Subcutaneous abdominal adipose tissue (tissue), 5 donors: ENCODE data around the gene UBE2E2.

Experiments
- H3K27ac ChIP-seq: one replicate; pipeline ENCODE4 v1.7.0; 2013; ENCODE audit warnings: low read depth, mild to moderate bottlenecking, inconsistent platforms, low read length, moderate library complexity
- H3K27me3 ChIP-seq, 5 donors: one replicate each; pipeline ENCODE4 v1.7.0; 2013; ENCODE audit warnings: low read length in 5 of 5, inconsistent platforms in 1 of 5; ENCODE audit not compliant: control insufficient read depth in 5 of 5, insufficient read depth in 4 of 5
- H3K36me3 ChIP-seq, 5 donors: one replicate each; pipeline ENCODE4 v1.7.0; 2013; ENCODE audit warnings: low read length in 5 of 5; ENCODE audit not compliant: control insufficient read depth in 5 of 5, insufficient read depth in 5 of 5
- H3K4me1 ChIP-seq, 5 donors: one replicate each; pipeline ENCODE4 v1.7.0; 2013; ENCODE audit warnings: low read length in 5 of 5, mild to moderate bottlenecking in 3 of 5, moderate library complexity in 1 of 5; ENCODE audit not compliant: control insufficient read depth in 5 of 5, insufficient read depth in 5 of 5
- H3K4me3 ChIP-seq, 5 donors: one replicate each; pipeline ENCODE4 v1.7.0; 2013; ENCODE audit warnings: low read length in 5 of 5, low read depth in 1 of 5
- H3K9ac ChIP-seq, 5 donors: one replicate each; pipeline ENCODE4 v1.7.0; 2013; ENCODE audit warnings: low read length in 5 of 5, mild to moderate bottlenecking in 4 of 5, moderate library complexity in 3 of 5
- H3K9me3 ChIP-seq, 5 donors: one replicate each; pipeline ENCODE4 v1.7.0; 2013; ENCODE audit warnings: low read length in 5 of 5; ENCODE audit not compliant: control insufficient read depth in 5 of 5
- donor health status: healthy.
- donor health status: healthy.
- donor health status: healthy.
- donor health status: healthy.
- donor health status: healthy.

UBE2E2 gene

DNA sequence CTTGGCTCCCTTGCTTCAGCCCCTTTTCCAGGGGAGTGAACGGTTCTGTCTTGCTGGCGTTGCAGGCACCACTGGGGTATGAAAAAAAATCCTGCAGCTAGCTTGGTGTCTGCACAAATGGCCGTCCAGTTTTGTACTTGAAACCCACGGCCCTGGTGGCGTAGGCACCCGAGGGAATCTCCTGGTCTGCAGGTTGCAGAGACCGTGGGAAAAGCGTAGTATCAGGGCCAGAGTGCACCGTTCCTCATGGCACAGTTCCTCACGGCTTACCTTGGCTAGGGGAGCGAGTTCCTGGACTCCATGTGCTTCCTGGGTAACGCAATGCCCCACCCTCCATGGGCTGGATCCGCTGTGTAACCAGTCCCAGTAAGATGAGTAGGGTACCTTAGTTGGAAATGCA is 214.9 kb downstream of the UBE2E2 start:
- no peaks in the 10 kb centered on the region for H3K9me3 ChIP-seq
- H3K27ac ChIP-seq, result no peak overlapping the region
- H3K27me3 ChIP-seq, result no peaks in the 10 kb centered on the region
- H3K9ac ChIP-seq, result no peak overlapping the region
- no peaks in the 10 kb centered on the region for H3K36me3 ChIP-seq
- H3K4me1 ChIP-seq, result no peaks in the 10 kb centered on the region
- no peak overlapping the region for H3K4me3 ChIP-seq

DNA sequence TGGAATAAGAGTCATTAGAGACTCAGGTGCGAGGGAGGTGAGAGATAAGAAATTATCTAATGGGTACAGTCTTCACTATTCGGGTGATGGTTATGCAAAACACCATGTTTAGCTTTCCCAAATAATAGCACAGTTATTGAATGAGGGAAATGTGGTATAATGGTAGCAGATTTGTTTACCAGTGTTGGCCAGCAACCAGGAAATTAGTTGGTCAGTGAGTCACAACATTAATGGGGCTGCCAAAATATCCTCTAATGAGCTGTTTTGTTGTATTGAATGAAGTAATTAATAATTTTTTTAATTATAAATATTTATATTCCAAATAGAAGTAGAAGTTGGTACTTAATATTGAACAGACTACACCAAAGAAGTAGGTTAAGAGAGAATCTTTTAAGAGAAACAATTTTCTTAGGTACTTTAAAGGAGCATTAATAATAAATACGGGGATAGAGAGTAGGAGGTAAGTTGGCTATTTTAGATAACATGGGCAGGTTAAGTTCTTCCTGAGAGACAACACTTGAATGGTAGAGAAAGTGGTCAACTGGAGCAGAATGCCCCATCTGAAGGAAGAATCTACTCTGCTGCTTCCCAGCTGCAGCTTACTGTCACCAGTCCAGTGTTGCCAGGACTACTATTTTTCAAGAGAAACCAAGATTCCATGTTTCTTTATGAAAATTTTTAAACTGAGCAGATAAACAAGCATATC is 218.8 kb downstream of the UBE2E2 start:
- no peak overlapping the region for H3K27ac ChIP-seq
- H3K36me3 ChIP-seq, result no peaks in the 10 kb centered on the region
- peaks cover 0 to 5% (median 0%) of the 10 kb centered on the region in 5 donors for H3K4me1 ChIP-seq
- H3K4me3 ChIP-seq, result no peak overlapping the region
- H3K9me3 ChIP-seq, result no peaks in the 10 kb centered on the region
- H3K9ac ChIP-seq, result no peak overlapping the region
- no peaks in the 10 kb centered on the region for H3K27me3 ChIP-seq

DNA sequence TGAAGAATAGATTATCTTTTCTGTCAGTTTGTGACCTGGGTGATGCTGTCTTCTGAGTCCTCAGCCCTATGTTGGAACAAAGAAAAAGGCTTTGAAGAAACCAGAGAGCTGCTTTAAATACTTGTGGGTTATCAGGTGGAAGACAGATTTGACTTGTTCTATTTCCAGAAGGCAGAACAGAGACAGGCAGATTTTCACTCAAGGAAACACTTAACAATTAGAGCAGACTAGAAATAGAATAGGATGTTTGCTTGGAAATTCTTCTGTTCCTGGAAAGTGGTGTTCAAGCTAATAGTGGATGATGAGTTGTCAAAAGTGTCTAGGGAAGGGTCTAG is 219.4 kb downstream of the UBE2E2 start:
- H3K9ac ChIP-seq, result no peak overlapping the region
- no peak overlapping the region for H3K4me3 ChIP-seq
- H3K27ac ChIP-seq, result no peak overlapping the region
- no peaks in the 10 kb centered on the region for H3K9me3 ChIP-seq
- H3K27me3 ChIP-seq, result no peaks in the 10 kb centered on the region
- H3K4me1 ChIP-seq, result peaks cover 0 to 5% (median 0%) of the 10 kb centered on the region in 5 donors
- H3K36me3 ChIP-seq, result no peaks in the 10 kb centered on the region

DNA sequence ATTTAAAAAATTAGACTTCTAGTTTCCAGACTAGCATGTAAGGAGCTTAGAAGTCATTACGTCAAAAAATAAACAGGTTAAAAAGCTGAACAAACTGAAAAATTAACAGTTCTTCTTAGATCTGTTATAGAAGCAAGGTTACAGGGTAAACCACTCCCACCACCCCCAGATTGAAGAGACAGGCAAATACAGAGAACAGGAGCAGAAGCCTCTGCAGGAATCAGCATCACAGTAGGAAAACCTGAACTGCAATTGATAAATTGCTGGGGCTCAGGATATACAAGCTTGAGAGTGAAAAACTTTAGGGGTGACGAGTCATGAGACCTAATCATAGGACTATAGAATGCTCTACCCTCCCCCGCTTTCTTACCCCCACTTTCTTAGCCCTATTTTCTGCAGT is 222.3 kb downstream of the UBE2E2 start:
- no peaks in the 10 kb centered on the region for H3K27me3 ChIP-seq
- no peak overlapping the region for H3K9ac ChIP-seq
- H3K36me3 ChIP-seq, result no peaks in the 10 kb centered on the region
- H3K4me1 ChIP-seq, result peaks cover 0 to 5% (median 0%) of the 10 kb centered on the region in 5 donors
- no peaks in the 10 kb centered on the region for H3K9me3 ChIP-seq
- H3K27ac ChIP-seq, result no peak overlapping the region
- H3K4me3 ChIP-seq, result no peak overlapping the region

- Histone ChIP-seq H3K9ac (no peak overlapping the region), H3K9me3 (no peaks in the 10 kb centered on the region), H3K4me3 (no peak overlapping the region), H3K27ac (no peak overlapping the region), H3K27me3 (no peaks in the 10 kb centered on the region), H3K36me3 (no peaks in the 10 kb centered on the region), H3K4me1 (no peaks in the 10 kb centered on the region)
Observed at GRCh38 chr3:23430781-23431398, 227.8 kb downstream of the UBE2E2 start.

- no peak overlapping the region for H3K4me3 ChIP-seq
- no peaks in the 10 kb centered on the region for H3K4me1 ChIP-seq
- H3K9ac ChIP-seq, result no peak overlapping the region
- no peaks in the 10 kb centered on the region for H3K36me3 ChIP-seq
- no peaks in the 10 kb centered on the region for H3K27me3 ChIP-seq
- H3K9me3 ChIP-seq, result no peaks in the 10 kb centered on the region
- H3K27ac ChIP-seq, result no peak overlapping the region
Observed at GRCh38 chr3:23431764-23432163, 228.6 kb downstream of the UBE2E2 start.

DNA sequence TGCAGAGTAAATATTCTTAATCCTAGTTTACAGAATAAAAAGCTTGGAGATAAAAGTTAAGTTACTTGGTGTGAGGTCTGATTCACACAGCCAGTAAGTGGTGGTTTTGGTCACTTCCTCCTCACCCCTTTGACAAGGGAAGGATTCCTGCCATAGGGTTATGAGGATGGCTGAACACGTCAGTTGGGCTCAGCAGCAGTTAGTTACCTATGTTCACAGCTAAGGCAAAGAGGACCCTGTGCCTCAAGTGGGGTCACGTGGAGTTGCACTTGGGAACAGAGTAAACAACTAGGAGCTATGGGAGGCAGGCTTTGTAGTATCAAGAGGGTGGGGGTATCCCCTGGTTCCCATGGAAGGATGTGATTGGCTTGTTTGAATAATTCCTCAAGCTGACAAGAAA is 232.2 kb downstream of the UBE2E2 start:
- H3K4me1 ChIP-seq, result peaks cover 0 to 3% (median 0%) of the 10 kb centered on the region in 5 donors
- no peak overlapping the region for H3K9ac ChIP-seq
- H3K9me3 ChIP-seq, result no peaks in the 10 kb centered on the region
- H3K4me3 ChIP-seq, result no peak overlapping the region
- H3K27ac ChIP-seq, result no peak overlapping the region
- no peaks in the 10 kb centered on the region for H3K27me3 ChIP-seq
- no peaks in the 10 kb centered on the region for H3K36me3 ChIP-seq

GRCh38 chr3:23435904-23436303 is 232.8 kb downstream of the UBE2E2 start:
- no peak overlapping the region for H3K9ac ChIP-seq
- no peaks in the 10 kb centered on the region for H3K27me3 ChIP-seq
- no peak overlapping the region for H3K27ac ChIP-seq

DNA sequence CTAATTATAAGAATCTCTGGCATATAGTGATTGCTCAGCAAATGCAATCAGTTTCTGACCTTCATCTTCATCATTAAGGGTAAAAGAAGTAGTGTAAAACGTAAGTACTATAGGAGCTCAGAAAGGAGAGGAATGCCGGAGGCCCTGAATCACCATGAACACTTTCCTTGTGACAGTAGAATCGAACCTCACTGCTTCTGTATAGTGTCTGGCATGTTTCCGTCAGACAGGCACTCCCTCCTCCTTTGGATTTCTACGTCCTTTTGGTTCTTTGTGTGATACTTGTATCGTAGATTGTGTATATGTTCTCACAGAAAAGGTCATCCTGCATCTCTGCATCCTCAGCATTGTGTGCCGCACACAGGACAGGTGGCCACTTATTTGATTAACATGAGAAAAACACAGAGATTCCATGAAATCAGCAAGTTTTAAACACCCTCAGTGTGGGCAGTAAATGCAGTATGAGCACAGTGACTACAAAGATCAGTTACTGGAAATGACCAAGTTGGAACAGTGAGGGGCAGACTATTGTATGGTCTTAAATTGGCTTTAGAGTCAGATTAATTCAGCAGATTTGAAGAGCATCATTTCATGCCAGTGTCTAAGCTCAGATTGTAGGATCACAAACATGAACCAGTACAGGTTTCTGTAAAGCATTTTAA is 234.5 kb downstream of the UBE2E2 start:
- peaks cover 0 to 3% (median 0%) of the 10 kb centered on the region in 5 donors for H3K4me1 ChIP-seq
- no peaks in the 10 kb centered on the region for H3K36me3 ChIP-seq
- no peaks in the 10 kb centered on the region for H3K9me3 ChIP-seq
- H3K27ac ChIP-seq, result no peak overlapping the region
- no peak overlapping the region for H3K9ac ChIP-seq
- no peak overlapping the region for H3K4me3 ChIP-seq
- H3K27me3 ChIP-seq, result no peaks in the 10 kb centered on the region

More at GRCh38 chr3:23435904-23436303, 232.8 kb downstream of the UBE2E2 start:
- peaks cover 0 to 3% (median 0%) of the 10 kb centered on the region in 5 donors for H3K4me1 ChIP-seq
- H3K4me3 ChIP-seq, result no peak overlapping the region
- no peaks in the 10 kb centered on the region for H3K36me3 ChIP-seq
- H3K9me3 ChIP-seq, result no peaks in the 10 kb centered on the region

DNA sequence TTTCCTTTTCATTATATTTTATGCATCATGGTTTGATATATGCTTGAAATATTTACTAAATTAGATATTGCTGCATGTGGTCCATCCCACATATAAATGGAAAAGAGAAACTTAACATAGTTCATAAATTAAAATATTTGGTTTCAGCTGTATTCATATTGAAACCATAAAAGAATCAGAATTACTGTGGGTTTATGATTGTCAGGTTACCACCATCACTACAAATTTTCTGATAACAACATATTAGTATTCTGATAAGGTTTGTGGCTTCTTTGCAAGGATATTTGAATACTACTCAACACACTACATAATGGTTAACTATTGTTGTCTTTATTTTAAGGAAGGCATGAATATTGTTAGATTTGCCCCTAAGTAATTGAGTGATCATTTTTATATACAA is 235.5 kb downstream of the UBE2E2 start:
- H3K4me3 ChIP-seq, result no peak overlapping the region
- no peaks in the 10 kb centered on the region for H3K27me3 ChIP-seq
- H3K9ac ChIP-seq, result no peak overlapping the region
- peaks cover 0 to 3% (median 0%) of the 10 kb centered on the region in 5 donors for H3K4me1 ChIP-seq
- no peaks in the 10 kb centered on the region for H3K36me3 ChIP-seq
- no peak overlapping the region for H3K27ac ChIP-seq
- H3K9me3 ChIP-seq, result no peaks in the 10 kb centered on the region
